ENCODE data around the gene ZNF699.

The ZNF699 gene

GRCh38 chr19:9309139-9309973, at the start of gene ZNF699:
TSS of gene ZNF699 (minus strand) at chr19:9309838. CDS start at chr19:9305119, 4,719 bp downstream.
- Histone ChIP-seq H3K36me3 (ENCODE audit: control insufficient read depth, insufficient read depth, low read length) (peaks cover 2% of the 10 kb centered on the region), H3K9me3 (ENCODE audit: control insufficient read depth, insufficient read depth, low read length) (no peaks in the 10 kb centered on the region), H3K4me1 (ENCODE audit: control insufficient read depth, insufficient read depth, low read length) (no peaks in the 10 kb centered on the region), H3K4me3 (ENCODE audit: low read depth, low read length) (peak within 1 kb of the TSS; percentile 96), H3K27me3 (ENCODE audit: control insufficient read depth, insufficient read depth, low read length) (no peaks in the 10 kb centered on the region), H3K9ac (ENCODE audit: low read depth, low read length) (peak within 1 kb of the TSS; percentile 48)

- Histone ChIP-seq H3K27me3 (ENCODE audit: control insufficient read depth, insufficient read depth, low read length) (no peaks in the 10 kb centered on the region), H3K9me3 (ENCODE audit: control insufficient read depth, insufficient read depth, low read length) (peaks cover 16% of the 10 kb centered on the region), H3K4me3 (ENCODE audit: low read depth, low read length) (no peak overlapping the region), H3K36me3 (ENCODE audit: control insufficient read depth, insufficient read depth, low read length) (no peaks in the 10 kb centered on the region), H3K4me1 (ENCODE audit: control insufficient read depth, insufficient read depth, low read length) (no peaks in the 10 kb centered on the region), H3K9ac (ENCODE audit: low read depth, low read length) (no peak overlapping the region)
Measured at GRCh38 chr19:9354651-9355050, 45.0 kb upstream of the ZNF699 start.

DNA sequence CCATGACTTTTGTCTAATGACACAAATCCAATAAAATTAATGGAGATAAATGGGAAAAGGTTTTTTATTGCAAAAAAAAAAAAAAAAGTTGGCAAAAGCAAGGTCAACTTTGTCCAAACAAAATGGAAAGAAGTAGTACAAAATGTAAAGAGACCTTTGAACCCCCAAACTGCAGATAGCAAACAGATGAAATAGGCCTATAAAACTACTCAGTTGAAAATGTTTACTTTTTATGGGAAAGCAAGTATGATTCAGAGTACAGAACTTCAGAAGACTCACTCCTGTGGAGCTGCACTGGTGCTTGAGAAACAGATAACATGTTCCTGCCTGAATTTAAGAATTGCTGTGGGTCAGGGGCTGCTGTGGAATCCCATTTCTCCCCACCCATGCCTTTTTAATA, 43.4 kb upstream of the ZNF699 start:
- H3K36me3 ChIP-seq (ENCODE audit: control insufficient read depth, insufficient read depth, low read length) = no peaks in the 10 kb centered on the region
- H3K9me3 ChIP-seq (ENCODE audit: control insufficient read depth, insufficient read depth, low read length) = peaks cover 12% of the 10 kb centered on the region
- H3K4me1 ChIP-seq (ENCODE audit: control insufficient read depth, insufficient read depth, low read length) = no peaks in the 10 kb centered on the region

DNA sequence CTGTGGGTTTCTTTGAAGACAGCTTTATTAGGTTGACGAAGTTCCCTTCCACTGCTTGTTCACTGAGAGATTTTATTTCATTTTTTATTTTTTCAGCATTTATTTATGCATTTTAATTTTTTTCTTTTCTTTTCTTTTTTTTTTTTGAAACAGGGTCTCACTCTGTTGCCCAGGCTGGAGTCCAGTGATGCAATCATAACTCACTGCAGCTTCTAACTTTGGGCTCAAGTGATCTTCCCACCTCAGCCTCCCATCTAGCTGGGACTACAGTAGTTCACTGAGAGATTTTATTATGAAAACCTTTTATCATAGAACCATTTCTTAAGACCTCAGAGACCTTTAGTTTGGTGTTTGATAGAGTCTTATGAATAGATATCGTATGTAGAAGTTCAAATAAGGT, 42.9 kb upstream of the ZNF699 start:
- Histone ChIP-seq H3K9ac (ENCODE audit: low read depth, low read length) (no peak overlapping the region), H3K4me1 (ENCODE audit: control insufficient read depth, insufficient read depth, low read length) (no peaks in the 10 kb centered on the region), H3K27me3 (ENCODE audit: control insufficient read depth, insufficient read depth, low read length) (no peaks in the 10 kb centered on the region), H3K9me3 (ENCODE audit: control insufficient read depth, insufficient read depth, low read length) (peaks cover 9% of the 10 kb centered on the region), H3K36me3 (ENCODE audit: control insufficient read depth, insufficient read depth, low read length) (no peaks in the 10 kb centered on the region), H3K4me3 (ENCODE audit: low read depth, low read length) (no peak overlapping the region)

More for the DNA sequence above, 43.4 kb upstream of the ZNF699 start:
- H3K4me3 ChIP-seq (ENCODE audit: low read depth, low read length) = no peak overlapping the region
- H3K27me3 ChIP-seq (ENCODE audit: control insufficient read depth, insufficient read depth, low read length) = no peaks in the 10 kb centered on the region
- H3K9ac ChIP-seq (ENCODE audit: low read depth, low read length) = no peak overlapping the region

- H3K9ac ChIP-seq (ENCODE audit: low read depth, low read length) = no peak overlapping the region
- H3K4me1 ChIP-seq (ENCODE audit: control insufficient read depth, insufficient read depth, low read length) = no peaks in the 10 kb centered on the region
- no peaks in the 10 kb centered on the region for H3K36me3 ChIP-seq (ENCODE audit: control insufficient read depth, insufficient read depth, low read length)
- no peak overlapping the region for H3K4me3 ChIP-seq (ENCODE audit: low read depth, low read length)
- H3K9me3 ChIP-seq (ENCODE audit: control insufficient read depth, insufficient read depth, low read length) = peaks cover 24% of the 10 kb centered on the region
- H3K27me3 ChIP-seq (ENCODE audit: control insufficient read depth, insufficient read depth, low read length) = no peaks in the 10 kb centered on the region
Measured at GRCh38 chr19:9348671-9349070, 39.0 kb upstream of the ZNF699 start.

DNA sequence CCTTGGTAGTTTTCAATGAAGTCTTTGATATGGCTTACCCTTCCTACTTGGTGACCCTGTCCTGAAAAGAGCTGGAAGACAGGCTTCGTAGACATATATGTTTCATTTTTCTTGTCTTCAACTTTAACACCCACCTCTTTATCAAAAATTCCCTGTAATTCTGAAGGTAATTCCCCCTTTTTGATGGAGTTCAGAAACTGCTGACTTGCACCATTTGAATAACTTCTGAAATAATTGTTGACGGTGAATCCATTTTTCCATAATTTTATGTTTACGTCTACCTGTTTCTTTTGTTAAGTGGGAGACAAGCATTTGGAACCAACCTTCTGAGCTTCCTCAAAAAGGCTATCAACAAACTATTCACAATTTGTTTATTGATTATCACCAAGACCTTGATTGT, 38.6 kb upstream of the ZNF699 start:
- H3K4me1 ChIP-seq (ENCODE audit: control insufficient read depth, insufficient read depth, low read length) = no peaks in the 10 kb centered on the region
- H3K9ac ChIP-seq (ENCODE audit: low read depth, low read length) = no peak overlapping the region
- H3K9me3 ChIP-seq (ENCODE audit: control insufficient read depth, insufficient read depth, low read length) = peaks cover 28% of the 10 kb centered on the region
- no peaks in the 10 kb centered on the region for H3K27me3 ChIP-seq (ENCODE audit: control insufficient read depth, insufficient read depth, low read length)
- H3K36me3 ChIP-seq (ENCODE audit: control insufficient read depth, insufficient read depth, low read length) = peaks cover under 1% of the 10 kb centered on the region
- no peak overlapping the region for H3K4me3 ChIP-seq (ENCODE audit: low read depth, low read length)

DNA sequence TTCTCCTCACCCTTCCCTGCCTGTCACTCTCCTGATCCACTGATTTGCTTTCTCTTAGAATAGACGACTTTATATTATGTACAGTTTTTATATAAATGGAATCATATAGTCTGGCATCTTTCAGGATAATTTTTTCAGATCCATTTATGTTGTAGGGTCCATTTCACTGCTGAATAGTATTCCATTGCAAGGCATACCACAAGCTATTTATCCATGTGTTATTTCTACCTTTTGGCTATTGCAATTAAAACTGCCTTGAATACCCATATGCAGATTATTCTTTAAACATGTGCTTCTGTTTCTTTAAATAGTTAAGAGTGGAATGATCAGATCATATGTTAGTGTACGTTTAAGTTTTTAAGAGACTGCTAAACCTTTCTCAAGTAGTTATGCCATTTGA, 35.4 kb upstream of the ZNF699 start:
- no peak overlapping the region for H3K4me3 ChIP-seq (ENCODE audit: low read depth, low read length)
- peaks cover 15% of the 10 kb centered on the region for H3K36me3 ChIP-seq (ENCODE audit: control insufficient read depth, insufficient read depth, low read length)
- no peaks in the 10 kb centered on the region for H3K4me1 ChIP-seq (ENCODE audit: control insufficient read depth, insufficient read depth, low read length)
- no peaks in the 10 kb centered on the region for H3K27me3 ChIP-seq (ENCODE audit: control insufficient read depth, insufficient read depth, low read length)
- no peak overlapping the region for H3K9ac ChIP-seq (ENCODE audit: low read depth, low read length)
- peaks cover 41% of the 10 kb centered on the region for H3K9me3 ChIP-seq (ENCODE audit: control insufficient read depth, insufficient read depth, low read length)

DNA sequence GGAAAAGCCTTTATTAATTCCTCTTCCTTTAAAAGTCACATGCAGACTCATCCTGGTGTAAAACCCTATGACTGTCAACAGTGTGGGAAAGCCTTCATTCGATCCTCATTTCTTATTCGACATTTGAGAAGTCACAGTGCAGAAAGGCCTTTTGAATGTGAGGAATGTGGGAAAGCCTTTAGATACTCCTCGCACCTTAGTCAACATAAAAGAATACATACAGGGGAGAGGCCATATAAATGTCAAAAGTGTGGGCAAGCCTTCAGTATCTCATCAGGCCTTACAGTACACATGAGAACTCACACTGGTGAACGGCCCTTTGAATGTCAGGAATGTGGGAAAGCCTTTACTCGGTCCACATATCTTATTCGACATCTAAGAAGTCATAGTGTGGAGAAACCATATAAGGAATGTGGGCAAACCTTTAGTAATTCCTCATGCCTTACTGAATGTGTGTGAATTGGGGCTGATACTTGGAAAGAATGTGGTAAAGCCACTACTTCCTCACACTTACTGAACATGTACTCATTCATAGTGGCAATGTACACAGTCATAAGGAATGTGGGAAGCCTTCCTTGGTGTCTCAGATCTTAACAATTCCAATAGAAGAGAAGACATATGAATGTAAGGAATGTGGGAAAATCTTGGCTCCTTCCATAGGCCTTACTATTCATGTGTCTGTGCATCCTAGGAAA, 33.1 kb upstream of the ZNF699 start:
- Histone ChIP-seq H3K9ac (ENCODE audit: low read depth, low read length) (no peak overlapping the region), H3K27me3 (ENCODE audit: control insufficient read depth, insufficient read depth, low read length) (no peaks in the 10 kb centered on the region), H3K4me3 (ENCODE audit: low read depth, low read length) (no peak overlapping the region), H3K9me3 (ENCODE audit: control insufficient read depth, insufficient read depth, low read length) (peaks cover 56% of the 10 kb centered on the region), H3K36me3 (ENCODE audit: control insufficient read depth, insufficient read depth, low read length) (peaks cover 20% of the 10 kb centered on the region), H3K4me1 (ENCODE audit: control insufficient read depth, insufficient read depth, low read length) (no peaks in the 10 kb centered on the region)

GRCh38 chr19:9329999-9330398, 20.4 kb upstream of the ZNF699 start:
- H3K9me3 ChIP-seq (ENCODE audit: control insufficient read depth, insufficient read depth, low read length) = peaks cover 22% of the 10 kb centered on the region

DNA sequence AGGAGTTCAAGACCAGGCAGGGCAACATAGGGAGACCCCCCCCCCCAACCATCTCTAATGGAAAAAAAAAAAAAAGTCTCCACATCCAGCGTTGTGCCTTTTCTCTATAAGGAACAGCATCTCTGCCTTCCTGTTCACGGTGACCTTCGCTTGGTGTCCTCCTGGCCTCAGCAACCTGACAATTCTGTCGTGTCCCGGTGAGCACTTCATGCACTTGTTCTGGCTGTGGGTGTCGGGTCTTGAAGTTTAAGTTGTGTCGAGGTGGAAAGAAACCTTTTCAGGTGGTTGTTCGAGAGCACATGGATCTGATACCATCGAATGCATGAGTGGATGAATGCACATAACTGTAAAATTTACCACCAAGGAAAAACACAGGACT, 14.9 kb upstream of the ZNF699 start:
- peaks cover 8% of the 10 kb centered on the region for H3K9me3 ChIP-seq (ENCODE audit: control insufficient read depth, insufficient read depth, low read length)
- no peaks in the 10 kb centered on the region for H3K27me3 ChIP-seq (ENCODE audit: control insufficient read depth, insufficient read depth, low read length)
- H3K36me3 ChIP-seq (ENCODE audit: control insufficient read depth, insufficient read depth, low read length) = peaks cover 3% of the 10 kb centered on the region
- H3K4me1 ChIP-seq (ENCODE audit: control insufficient read depth, insufficient read depth, low read length) = no peaks in the 10 kb centered on the region
- H3K9ac ChIP-seq (ENCODE audit: low read depth, low read length) = peak overlapping the region; percentile 87
- H3K4me3 ChIP-seq (ENCODE audit: low read depth, low read length) = peak overlapping the region; percentile 58

More at GRCh38 chr19:9329999-9330398, 20.4 kb upstream of the ZNF699 start:
- no peaks in the 10 kb centered on the region for H3K4me1 ChIP-seq (ENCODE audit: control insufficient read depth, insufficient read depth, low read length)
- no peak overlapping the region for H3K9ac ChIP-seq (ENCODE audit: low read depth, low read length)
- H3K27me3 ChIP-seq (ENCODE audit: control insufficient read depth, insufficient read depth, low read length) = no peaks in the 10 kb centered on the region
- H3K4me3 ChIP-seq (ENCODE audit: low read depth, low read length) = no peak overlapping the region
- peaks cover 3% of the 10 kb centered on the region for H3K36me3 ChIP-seq (ENCODE audit: control insufficient read depth, insufficient read depth, low read length)

DNA sequence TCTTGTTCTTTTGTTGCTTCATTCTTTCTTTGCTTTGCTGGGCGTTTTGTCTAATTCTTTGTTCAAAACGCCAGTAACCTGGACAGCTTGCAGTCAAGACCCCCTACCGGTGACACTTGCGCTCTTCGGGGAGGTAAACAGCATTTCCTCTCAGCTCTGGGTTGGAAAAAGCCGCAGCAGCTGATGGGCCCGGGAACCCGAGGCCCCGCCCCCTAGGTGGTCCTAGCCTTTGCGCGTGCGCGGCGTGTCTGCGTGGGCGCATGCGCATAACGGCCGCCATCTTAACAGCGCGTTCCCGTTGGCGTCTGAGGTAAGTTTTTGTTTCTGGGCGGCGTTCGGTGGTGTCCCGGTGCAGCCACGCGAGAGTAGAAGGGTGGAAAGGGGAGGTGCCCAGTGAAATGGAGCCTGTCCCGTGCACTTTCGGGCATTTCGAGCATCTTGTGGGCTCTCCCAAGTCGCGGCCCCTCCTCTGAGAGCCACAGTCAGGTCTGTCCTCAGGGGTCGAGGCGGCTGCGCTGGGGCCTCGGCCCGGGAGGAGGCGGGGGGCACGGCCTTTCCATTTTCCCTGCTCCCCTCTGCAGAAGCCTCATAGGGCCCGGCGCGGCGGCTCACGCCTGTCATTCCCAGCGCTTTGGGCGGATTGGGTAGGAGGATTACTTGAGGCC, 14.4 kb upstream of the ZNF699 start, which contains the start of gene ZNF559:
ZNF559 (plus strand) TSS at position 261 of the 665 bp plus-strand sequence. CDS start 14,371 bp downstream, outside the sequence.
- H3K27me3 ChIP-seq (ENCODE audit: control insufficient read depth, insufficient read depth, low read length) = no peaks in the 10 kb centered on the region
- H3K4me3 ChIP-seq (ENCODE audit: low read depth, low read length) = peak within 1 kb of the TSS; percentile 58
- no peaks in the 10 kb centered on the region for H3K4me1 ChIP-seq (ENCODE audit: control insufficient read depth, insufficient read depth, low read length)
- H3K9me3 ChIP-seq (ENCODE audit: control insufficient read depth, insufficient read depth, low read length) = peaks cover 7% of the 10 kb centered on the region
- H3K9ac ChIP-seq (ENCODE audit: low read depth, low read length) = peak within 1 kb of the TSS; percentile 87
- H3K36me3 ChIP-seq (ENCODE audit: control insufficient read depth, insufficient read depth, low read length) = peaks cover 3% of the 10 kb centered on the region
